GM19467 (cell line): ENCODE measurements around the gene DSP.

Experiments
- ATAC-seq: cut with Tn5 transposase; IDR thresholded peaks from one replicate; pipeline ENCODE4 v1.9.1; 2021; ENCODE audit warnings: mild to moderate bottlenecking, moderate library complexity; ENCODE audit not compliant: unreplicated experiment

Gene DSP

GRCh38 chr6:7537565-7538174, 3.8 kb upstream of the DSP start:
- ATAC-seq = no peak

GRCh38 chr6:7538484-7538883, 3.0 kb upstream of the DSP start:
- ATAC-seq = no peak

- ATAC-seq = no peak
Observed at GRCh38 chr6:7540595-7540994, 876 bp upstream of the DSP start.

GRCh38 chr6:7542065-7542873, 798 bp downstream of the DSP start:
- no peak for ATAC-seq

- no peak for ATAC-seq
Observed at GRCh38 chr6:7542874-7543624, 1.6 kb downstream of the DSP start.

GRCh38 chr6:7543789-7544424, 2.4 kb downstream of the DSP start:
- ATAC-seq = no peak

GRCh38 chr6:7544597-7544996, 3.1 kb downstream of the DSP start:
- no peak for ATAC-seq

GRCh38 chr6:7545316-7546019, 4.0 kb downstream of the DSP start:
- no peak for ATAC-seq

- no peak for ATAC-seq
Observed at GRCh38 chr6:7546020-7546369, 4.5 kb downstream of the DSP start.

GRCh38 chr6:7546383-7546782, 4.9 kb downstream of the DSP start:
- ATAC-seq = no peak

- no peak for ATAC-seq
Observed at GRCh38 chr6:7546896-7547295, 5.4 kb downstream of the DSP start.

- ATAC-seq = no peak
Observed at GRCh38 chr6:7547315-7547714, 5.8 kb downstream of the DSP start.

GRCh38 chr6:7550433-7550801, 8.9 kb downstream of the DSP start:
- no peak for ATAC-seq

GRCh38 chr6:7554533-7555275, 13.2 kb downstream of the DSP start:
- no peak for ATAC-seq

- no peak for ATAC-seq
Observed at GRCh38 chr6:7555671-7556070, 14.2 kb downstream of the DSP start.

- no peak for ATAC-seq
Observed at GRCh38 chr6:7556394-7557106, 15.1 kb downstream of the DSP start.

GRCh38 chr6:7557652-7558051, 16.2 kb downstream of the DSP start:
- ATAC-seq = no peak

- ATAC-seq = no peak
Observed at GRCh38 chr6:7558781-7559180, 17.3 kb downstream of the DSP start.

- no peak for ATAC-seq
Observed at GRCh38 chr6:7559196-7559595, 17.7 kb downstream of the DSP start.
